H9 (cell line): ENCODE data around the gene HOATZ. TPM values are rescaled to one million over a fixed set of nuclear protein-coding genes. Genes with fewer than 3 reads are reported as not detected.

Experiments used
- DNase-seq: peaks from one replicate; pipeline ENCODE4 v3.0.0-alpha.2; 2017
- H2AFZ ChIP-seq: one replicate; pipeline ENCODE4 v1.6.1; 2013; ENCODE audit warnings: mild to moderate bottlenecking, low read length, control low read depth, moderate library complexity
- H2AK5ac ChIP-seq: 2 replicates; pipeline ENCODE4 v1.6.1; 2013; ENCODE audit warnings: low read length, control low read depth, mixed read lengths; ENCODE audit not compliant: insufficient read length
- H2BK120ac ChIP-seq: one replicate; pipeline ENCODE4 v1.6.1; 2013; ENCODE audit warnings: low read depth, mild to moderate bottlenecking, low read length, control low read depth, inconsistent platforms; ENCODE audit not compliant: poor library complexity, severe bottlenecking
- H2BK12ac ChIP-seq: 2 replicates; pipeline ENCODE4 v1.6.1; 2013; ENCODE audit warnings: low read length, control low read depth, mixed read lengths, low read depth; ENCODE audit not compliant: insufficient read length
- H2BK15ac ChIP-seq: 2 replicates; pipeline ENCODE4 v1.6.1; 2013; ENCODE audit warnings: low read depth, low read length, control low read depth
- H2BK20ac ChIP-seq: one replicate; pipeline ENCODE4 v1.6.1; 2013; ENCODE audit warnings: low read depth, mild to moderate bottlenecking, low read length, control low read depth, inconsistent platforms; ENCODE audit not compliant: poor library complexity, severe bottlenecking
- H2BK5ac ChIP-seq: 2 replicates; pipeline ENCODE4 v1.6.1; 2013; ENCODE audit warnings: low read length, control low read depth, mixed read lengths; ENCODE audit not compliant: insufficient read length
- H3K14ac ChIP-seq: 2 replicates; pipeline ENCODE4 v1.6.1; 2013; ENCODE audit warnings: low read length, control low read depth; ENCODE audit not compliant: insufficient read depth
- H3K18ac ChIP-seq: 2 replicates; pipeline ENCODE4 v1.6.1; 2013; ENCODE audit warnings: low read depth, mild to moderate bottlenecking, mixed read lengths, low read length, control low read depth; ENCODE audit not compliant: insufficient read length
- H3K23ac ChIP-seq: 2 replicates; pipeline ENCODE4 v1.6.1; 2013; ENCODE audit warnings: low read length, control low read depth, mixed read lengths, low read depth; ENCODE audit not compliant: insufficient read length
- H3K23me2 ChIP-seq: 2 replicates; pipeline ENCODE4 v1.6.1; 2013; ENCODE audit warnings: low read depth, mild to moderate bottlenecking, mixed read lengths, low read length, control low read depth; ENCODE audit not compliant: insufficient read length, poor library complexity, severe bottlenecking
- H3K27ac ChIP-seq: 2 replicates; pipeline ENCODE4 v1.5.1; 2013; ENCODE audit warnings: low read length, control low read depth, mixed read lengths, low read depth; ENCODE audit not compliant: insufficient read length
- H3K27me3 ChIP-seq: 2 replicates; pipeline ENCODE4 v1.6.1; 2013; ENCODE audit warnings: low read length, control low read depth, inconsistent platforms; ENCODE audit not compliant: insufficient read depth
- H3K4ac ChIP-seq: 2 replicates; pipeline ENCODE4 v1.6.1; 2013; ENCODE audit warnings: low read depth, mild to moderate bottlenecking, control low read depth, inconsistent platforms, low read length, moderate library complexity
- H3K4me1 ChIP-seq: 2 replicates; pipeline ENCODE4 v1.6.1; 2013; ENCODE audit warnings: low read length, control low read depth, inconsistent platforms; ENCODE audit not compliant: insufficient read depth
- H3K4me2 ChIP-seq: 2 replicates; pipeline ENCODE4 v1.6.1; 2013; ENCODE audit warnings: low read length, control low read depth, mixed read lengths; ENCODE audit not compliant: insufficient read length, insufficient read depth
- H3K56ac ChIP-seq: 2 replicates; pipeline ENCODE4 v1.6.1; 2013; ENCODE audit warnings: low read depth, mild to moderate bottlenecking, mixed read lengths, low read length, control low read depth; ENCODE audit not compliant: insufficient read length
- H3K79me1 ChIP-seq: 2 replicates; pipeline ENCODE4 v1.6.1; 2013; ENCODE audit warnings: low read depth, mild to moderate bottlenecking, moderate library complexity, low read length, control low read depth, inconsistent platforms; ENCODE audit not compliant: insufficient read depth, poor library complexity, severe bottlenecking
- H3K79me2 ChIP-seq: 2 replicates; pipeline ENCODE4 v1.6.1; 2013; ENCODE audit warnings: low read length, control low read depth, inconsistent platforms; ENCODE audit not compliant: insufficient read depth
- H3K9ac ChIP-seq: 2 replicates; pipeline ENCODE4 v1.6.1; 2013; ENCODE audit warnings: low read length, control low read depth, mixed read lengths; ENCODE audit not compliant: insufficient read length; ENCODE audit errors: extremely low read depth
- H3K9me3 ChIP-seq: one replicate; pipeline ENCODE4 v1.6.1; 2013; ENCODE audit warnings: low read depth, low read length, inconsistent platforms; ENCODE audit not compliant: control insufficient read depth
- H3T11ph ChIP-seq: one replicate; pipeline ENCODE4 v1.6.1; 2013; ENCODE audit warnings: mild to moderate bottlenecking, low read length, control low read depth, inconsistent platforms
- H4K20me1 ChIP-seq: one replicate; pipeline ENCODE4 v1.6.1; 2013; ENCODE audit not compliant: control insufficient read depth, insufficient read length, insufficient read depth
- H4K5ac ChIP-seq: 2 replicates; pipeline ENCODE4 v1.6.1; 2013; ENCODE audit warnings: low read depth, mild to moderate bottlenecking, mixed read lengths, low read length, control low read depth; ENCODE audit not compliant: insufficient read length
- H4K8ac ChIP-seq: replicated peaks from 2 replicates; pipeline ENCODE4 v1.6.1; 2013; ENCODE audit warnings: low read length, control low read depth, mixed read lengths, low read depth; ENCODE audit not compliant: insufficient read length
- H4K91ac ChIP-seq: 2 replicates; pipeline ENCODE4 v1.6.1; 2013; ENCODE audit warnings: low read depth, mild to moderate bottlenecking, moderate library complexity, mixed read lengths, low read length, control low read depth; ENCODE audit not compliant: insufficient read length
- H3K27ac Mint-ChIP-seq, 3 experiments: 2 replicates in 2 of 3; 3 replicates in 1 of 3; pipeline ENCODE4 v1.8.0; 2020 to 2021; ENCODE audit warnings: mixed read lengths in 3 of 3, mild to moderate bottlenecking in 1 of 3, moderate library complexity in 1 of 3
- H3K27me3 Mint-ChIP-seq: 2 replicates; pipeline ENCODE4 v1.8.0; 2021; ENCODE audit warnings: low read depth, mild to moderate bottlenecking, moderate library complexity, mixed read lengths
- H3K36me3 Mint-ChIP-seq, 3 experiments: 2 replicates in 2 of 3; 3 replicates in 1 of 3; pipeline ENCODE4 v1.8.0; 2020 to 2021; ENCODE audit warnings: low read depth in 3 of 3, mixed read lengths in 3 of 3; ENCODE audit not compliant: insufficient read depth in 1 of 3
- H3K4me1 Mint-ChIP-seq, 2 experiments: 2 replicates each; pipeline ENCODE4 v1.8.0; 2020; ENCODE audit warnings: mixed read lengths in 2 of 2
- H3K4me3 Mint-ChIP-seq, 2 experiments: 2 replicates in 1 of 2; 3 replicates in 1 of 2; pipeline ENCODE4 v1.8.0; 2020 to 2021; ENCODE audit warnings: mild to moderate bottlenecking in 2 of 2, mixed read lengths in 2 of 2, moderate library complexity in 1 of 2
- H3K9me3 Mint-ChIP-seq, 2 experiments: 2 replicates in 1 of 2; 3 replicates in 1 of 2; pipeline ENCODE4 v1.8.0; 2020; ENCODE audit warnings: mild to moderate bottlenecking in 2 of 2, mixed read lengths in 2 of 2, moderate library complexity in 1 of 2
- WGBS: extraction: QIAGEN DNeasy Blood & Tissue Kit; methylation state at CpG from one replicate; pipeline ENCODE4 v1.1.7; 2013; ENCODE audit warnings: missing lambda C conversion rate, low lambda C conversion rate, mixed read lengths; ENCODE audit not compliant: insufficient read length; ENCODE audit errors: extremely low coverage; 5-methylcytosine and 5-hydroxymethylcytosine counted together
- total RNA-seq: library from RNA; stranded (reverse); gene quantifications from 2 replicates; pipeline ENCODE4 v1.2.1, GENCODE V29; 2021
- TF ChIP-seq, protein P1 (sequence below): fragments of 200-600 bp; sonication (generic); conservative IDR thresholded peaks from 3 replicates; pipeline ENCODE4 v1.8.0; 2021; ENCODE audit warnings: antibody characterized with exemption, mild to moderate bottlenecking

The HOATZ gene
- total RNA-seq, 1 experiment from 2014 or later = not detected

GRCh38 chr11:111515591-111515990 is 1.0 kb downstream of the HOATZ start:
- H3K4me1 Mint-ChIP-seq = peaks cover 7 to 14% of the 10 kb centered on the region in 2 experiments
- Histone ChIP-seq H3K27ac (no peak overlapping the region), H3K14ac (no peak overlapping the region), H2AK5ac (no peak overlapping the region), H4K20me1 (no peaks in the 10 kb centered on the region), H3K56ac (no peak overlapping the region), H4K91ac (no peak overlapping the region), H3K27me3 (peaks cover 13% of the 10 kb centered on the region; the same call in 1 of the 2 replicates), H3T11ph (no peak overlapping the region), H2BK5ac (no peak overlapping the region), H3K9ac (no peak overlapping the region), H3K4me1 (peaks cover 3% of the 10 kb centered on the region; the same call in 1 of the 2 replicates), H3K4me2 (no peak overlapping the region), H3K79me2 (no peaks in the 10 kb centered on the region), H2BK12ac (no peak overlapping the region), H3K9me3 (no peaks in the 10 kb centered on the region), H2BK120ac (no peak overlapping the region), H2BK20ac (no peak overlapping the region), H4K8ac (no peak overlapping the region), H3K23me2 (peaks cover 15% of the 10 kb centered on the region), H2BK15ac (no peak overlapping the region), H3K4ac (no peak overlapping the region), H3K23ac (no peak overlapping the region), H4K5ac (no peak overlapping the region), H3K79me1 (no peaks in the 10 kb centered on the region), H2AFZ (no peak overlapping the region), H3K18ac (no peak overlapping the region)
- TF ChIP-seq, protein P1, sequence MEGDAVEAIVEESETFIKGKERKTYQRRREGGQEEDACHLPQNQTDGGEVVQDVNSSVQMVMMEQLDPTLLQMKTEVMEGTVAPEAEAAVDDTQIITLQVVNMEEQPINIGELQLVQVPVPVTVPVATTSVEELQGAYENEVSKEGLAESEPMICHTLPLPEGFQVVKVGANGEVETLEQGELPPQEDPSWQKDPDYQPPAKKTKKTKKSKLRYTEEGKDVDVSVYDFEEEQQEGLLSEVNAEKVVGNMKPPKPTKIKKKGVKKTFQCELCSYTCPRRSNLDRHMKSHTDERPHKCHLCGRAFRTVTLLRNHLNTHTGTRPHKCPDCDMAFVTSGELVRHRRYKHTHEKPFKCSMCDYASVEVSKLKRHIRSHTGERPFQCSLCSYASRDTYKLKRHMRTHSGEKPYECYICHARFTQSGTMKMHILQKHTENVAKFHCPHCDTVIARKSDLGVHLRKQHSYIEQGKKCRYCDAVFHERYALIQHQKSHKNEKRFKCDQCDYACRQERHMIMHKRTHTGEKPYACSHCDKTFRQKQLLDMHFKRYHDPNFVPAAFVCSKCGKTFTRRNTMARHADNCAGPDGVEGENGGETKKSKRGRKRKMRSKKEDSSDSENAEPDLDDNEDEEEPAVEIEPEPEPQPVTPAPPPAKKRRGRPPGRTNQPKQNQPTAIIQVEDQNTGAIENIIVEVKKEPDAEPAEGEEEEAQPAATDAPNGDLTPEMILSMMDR = no peak
- no peaks in the 10 kb centered on the region for H3K36me3 Mint-ChIP-seq
- H3K9me3 Mint-ChIP-seq = no peaks in the 10 kb centered on the region; a peak in 1 of 5 replicates
- WGBS = no CpG with 5 or more reads among the region's 2 CpGs
- H3K27me3 Mint-ChIP-seq = peaks cover 44% of the 10 kb centered on the region
- no peak overlapping the region for H3K4me3 Mint-ChIP-seq
- DNase-seq = no peak
- no peak overlapping the region for H3K27ac Mint-ChIP-seq
